WTC11 (cell line): ENCODE measurements around the gene FOXC1.

ENCODE experiments used
- ATF1 ChIP-seq: sonication (generic); formaldehyde crosslinking; IDR thresholded peaks from 2 replicates; pipeline ENCODE4 v1.8.1; 2023; ENCODE audit warnings: mild to moderate bottlenecking, moderate library complexity, missing genetic modification reagents
- ATF3 ChIP-seq: sonication (generic); formaldehyde crosslinking; conservative IDR thresholded peaks from 2 replicates; pipeline ENCODE4 v1.8.1; 2022; ENCODE audit warnings: mild to moderate bottlenecking, missing genetic modification reagents
- CBFB ChIP-seq: sonication (generic); formaldehyde crosslinking; IDR thresholded peaks from 2 replicates; pipeline ENCODE4 v1.8.1; 2022; ENCODE audit warnings: mild to moderate bottlenecking, low read depth, missing genetic modification reagents
- CREB1 ChIP-seq: sonication (generic); formaldehyde crosslinking; IDR thresholded peaks from 2 replicates; pipeline ENCODE4 v1.8.0; 2023; ENCODE audit warnings: mild to moderate bottlenecking, missing genetic modification reagents
- CTCF ChIP-seq: fragments of 200-600 bp; IDR thresholded peaks from 2 replicates; pipeline ENCODE4 v1.8.0; 2022; ENCODE audit warnings: antibody characterized with exemption
- MAX ChIP-seq: sonication (generic); formaldehyde crosslinking; IDR thresholded peaks from 2 replicates; pipeline ENCODE4 v1.8.0; 2022; ENCODE audit warnings: mild to moderate bottlenecking, missing genetic modification reagents
- RORB ChIP-seq: fragments of 250-450 bp; sonication (Bioruptor Pico); IDR thresholded peaks from 2 replicates; pipeline ENCODE4 v1.9.0; 2021; ENCODE audit warnings: mild to moderate bottlenecking
- TEAD4 ChIP-seq: sonication (generic); formaldehyde crosslinking; IDR thresholded peaks from 2 replicates; pipeline ENCODE4 v1.8.0; 2022; ENCODE audit warnings: mild to moderate bottlenecking, missing genetic modification reagents
- ZNF263 ChIP-seq: sonication (generic); formaldehyde crosslinking; IDR thresholded peaks from 2 replicates; pipeline ENCODE4 v1.8.1; 2022; ENCODE audit warnings: low read depth, mild to moderate bottlenecking, moderate library complexity, missing genetic modification reagents

GRCh38 chr6:1614448-1615150 is 4.9 kb downstream of the FOXC1 start:
- no peak for TF ChIP-seq CTCF
- no peak for TF ChIP-seq TEAD4 (CRISPR knock-in tag)
- TF ChIP-seq RORB (CRISPR knock-in tag): no peak
- no peak for TF ChIP-seq ATF3 (CRISPR knock-in tag)
- TF ChIP-seq CREB1 (CRISPR knock-in tag): no peak
- no peak for TF ChIP-seq ZNF263
- TF ChIP-seq CBFB (CRISPR knock-in tag): no peak
- TF ChIP-seq MAX (CRISPR knock-in tag): no peak
- TF ChIP-seq ATF1 (CRISPR knock-in tag): no peak
